ENCODE results near the gene SNAI1. TPM values are rescaled to one million over a fixed set of nuclear protein-coding genes. Genes with fewer than 3 reads are reported as not detected.
"Not testable (repeated sequence)": the region's sequence is repeated elsewhere in the genome, so short reads cannot be mapped to it uniquely, and the experiment has no call there.

The SNAI1 gene
- total RNA-seq, 3 donors from 2014 or later: 0.78 to 4.5 (median 0.96) TPM

DNA sequence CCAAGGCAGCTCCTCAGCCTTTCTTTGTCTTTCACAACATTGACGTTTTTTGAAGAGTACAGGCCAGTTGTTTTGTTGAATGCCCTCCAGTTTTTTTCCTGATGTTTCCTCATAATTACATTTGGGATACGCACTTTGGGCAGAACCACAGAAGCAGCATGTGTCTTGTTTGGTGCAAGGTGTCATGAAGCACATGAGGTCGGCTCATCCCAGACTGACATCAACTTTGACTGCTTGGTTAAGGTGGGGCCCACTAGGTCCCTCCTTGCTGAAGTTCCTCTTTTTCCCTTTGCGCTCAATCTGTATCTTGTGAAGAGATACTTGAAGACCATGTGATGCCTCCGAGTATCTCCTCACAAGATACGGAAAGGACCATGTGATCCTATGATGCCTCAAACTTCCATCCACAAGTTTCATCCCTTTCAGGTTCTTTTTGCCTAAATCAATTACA, 10.5 kb downstream of the SNAI1 start:
- DNase-seq: no peak
- no peak for ATAC-seq

DNA sequence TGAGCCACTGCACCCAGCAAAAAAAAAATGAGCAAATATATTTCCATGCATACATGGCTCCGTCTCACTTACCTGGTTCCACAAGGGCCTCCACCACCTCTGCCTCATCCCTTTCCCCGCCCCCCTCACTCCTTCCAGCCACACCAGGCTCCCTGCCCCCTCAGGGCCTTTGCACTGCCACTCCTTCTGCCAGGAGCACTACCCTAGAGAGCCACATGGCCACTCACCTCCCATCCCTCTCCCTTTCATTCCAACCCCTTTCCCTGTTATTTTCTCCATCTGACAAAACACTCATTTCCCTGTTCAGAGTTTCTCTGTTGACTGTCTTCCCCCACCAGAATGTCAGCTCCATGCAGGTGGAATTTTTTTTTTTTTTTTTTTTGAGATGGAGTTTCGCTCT, 12.8 kb downstream of the SNAI1 start:
- no peaks in the 10 kb centered on the region for H3K4me1 ChIP-seq (ENCODE audit: low read depth)
- H3K36me3 ChIP-seq (ENCODE audit: low read depth): no peaks in the 10 kb centered on the region
- TF ChIP-seq, protein P1, sequence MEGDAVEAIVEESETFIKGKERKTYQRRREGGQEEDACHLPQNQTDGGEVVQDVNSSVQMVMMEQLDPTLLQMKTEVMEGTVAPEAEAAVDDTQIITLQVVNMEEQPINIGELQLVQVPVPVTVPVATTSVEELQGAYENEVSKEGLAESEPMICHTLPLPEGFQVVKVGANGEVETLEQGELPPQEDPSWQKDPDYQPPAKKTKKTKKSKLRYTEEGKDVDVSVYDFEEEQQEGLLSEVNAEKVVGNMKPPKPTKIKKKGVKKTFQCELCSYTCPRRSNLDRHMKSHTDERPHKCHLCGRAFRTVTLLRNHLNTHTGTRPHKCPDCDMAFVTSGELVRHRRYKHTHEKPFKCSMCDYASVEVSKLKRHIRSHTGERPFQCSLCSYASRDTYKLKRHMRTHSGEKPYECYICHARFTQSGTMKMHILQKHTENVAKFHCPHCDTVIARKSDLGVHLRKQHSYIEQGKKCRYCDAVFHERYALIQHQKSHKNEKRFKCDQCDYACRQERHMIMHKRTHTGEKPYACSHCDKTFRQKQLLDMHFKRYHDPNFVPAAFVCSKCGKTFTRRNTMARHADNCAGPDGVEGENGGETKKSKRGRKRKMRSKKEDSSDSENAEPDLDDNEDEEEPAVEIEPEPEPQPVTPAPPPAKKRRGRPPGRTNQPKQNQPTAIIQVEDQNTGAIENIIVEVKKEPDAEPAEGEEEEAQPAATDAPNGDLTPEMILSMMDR (IDR thresholded peaks at IDR 0.05): no peak
- intact Hi-C loops (cut with DNase I, micrococcal nuclease): no loop called here
- DNase-seq: no peak
- no peaks in the 10 kb centered on the region for H3K9me3 ChIP-seq
- no peak overlapping the region for H3K4me3 ChIP-seq
- no peak for ATAC-seq

More for the DNA sequence above, 10.5 kb downstream of the SNAI1 start:
- Histone ChIP-seq H3K4me1 (ENCODE audit: low read depth) (no peaks in the 10 kb centered on the region), H3K9me3 (no peaks in the 10 kb centered on the region), H3K4me3 (no peak overlapping the region), H3K36me3 (ENCODE audit: low read depth) (no peaks in the 10 kb centered on the region)
- TF ChIP-seq, protein P1 (IDR thresholded peaks at IDR 0.05): no peak
- intact Hi-C loops (cut with DNase I, micrococcal nuclease): no loop called here

DNA sequence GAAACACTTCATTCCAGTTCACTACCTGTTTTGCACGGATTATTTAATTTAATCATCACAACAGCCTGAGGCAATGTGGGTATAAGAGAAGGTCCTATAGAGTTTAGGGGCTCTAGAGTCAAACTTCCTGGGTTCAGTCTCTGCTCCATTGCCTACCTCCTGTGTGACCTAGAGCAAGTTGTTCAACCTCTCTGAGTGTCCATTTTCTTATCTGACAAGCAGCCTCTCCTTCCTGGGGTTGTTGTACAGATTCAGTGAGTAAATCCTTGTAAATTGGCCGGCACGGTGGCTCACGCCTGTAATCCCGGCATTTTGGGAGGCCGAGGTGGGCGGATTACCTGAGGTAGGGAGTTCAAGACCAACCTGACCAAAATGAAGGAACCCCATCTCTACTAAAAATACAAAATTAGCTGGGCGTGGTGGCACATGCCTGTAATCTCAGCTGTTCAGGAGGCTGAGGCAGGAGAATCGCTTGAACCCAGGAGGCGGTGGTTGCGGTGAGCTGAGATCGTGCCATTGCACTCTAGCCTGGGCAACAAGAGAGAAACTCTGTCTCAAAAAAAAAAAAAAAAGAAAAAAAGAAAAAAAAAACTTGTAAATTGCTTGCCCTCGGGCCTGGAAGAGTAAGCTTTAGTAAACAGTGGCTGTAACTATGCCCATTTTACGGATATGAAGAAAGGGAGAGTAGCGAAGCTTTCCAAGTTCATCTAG, 15.9 kb downstream of the SNAI1 start:
- intact Hi-C loops (cut with DNase I, micrococcal nuclease); ATAC-seq; DNase-seq; H3K4me1 ChIP-seq (ENCODE audit: low read depth); H3K36me3 ChIP-seq (ENCODE audit: low read depth); H3K9me3 ChIP-seq; H3K4me3 ChIP-seq: not testable (repeated sequence)

DNA sequence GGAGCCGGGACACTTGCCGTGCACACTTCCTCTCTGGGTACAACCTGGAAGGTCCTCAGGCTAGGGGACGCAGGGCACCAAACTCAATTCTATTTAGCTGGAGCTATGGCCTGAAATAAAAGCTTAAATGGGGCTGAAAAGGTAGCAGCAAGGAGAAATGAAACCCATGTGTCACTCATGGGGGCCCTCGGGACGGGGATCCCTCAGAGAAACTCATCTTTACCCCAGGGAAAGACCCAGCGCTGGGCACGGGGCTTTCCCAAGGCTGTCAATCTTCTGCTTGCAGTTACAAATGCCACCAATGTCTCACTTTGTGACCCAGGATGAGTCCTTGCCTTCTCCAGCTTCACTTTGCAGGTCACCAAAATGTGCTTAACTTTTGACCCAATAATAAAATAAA, 16.5 kb downstream of the SNAI1 start:
- DNase-seq: no peak
- no peak overlapping the region for H3K4me3 ChIP-seq
- no peaks in the 10 kb centered on the region for H3K9me3 ChIP-seq
- no peaks in the 10 kb centered on the region for H3K36me3 ChIP-seq (ENCODE audit: low read depth)
- H3K4me1 ChIP-seq (ENCODE audit: low read depth): no peaks in the 10 kb centered on the region
- intact Hi-C loops (cut with DNase I, micrococcal nuclease): no loop called here
- no peak for ATAC-seq
- TF ChIP-seq, protein P1 (IDR thresholded peaks at IDR 0.05): no peak

DNA sequence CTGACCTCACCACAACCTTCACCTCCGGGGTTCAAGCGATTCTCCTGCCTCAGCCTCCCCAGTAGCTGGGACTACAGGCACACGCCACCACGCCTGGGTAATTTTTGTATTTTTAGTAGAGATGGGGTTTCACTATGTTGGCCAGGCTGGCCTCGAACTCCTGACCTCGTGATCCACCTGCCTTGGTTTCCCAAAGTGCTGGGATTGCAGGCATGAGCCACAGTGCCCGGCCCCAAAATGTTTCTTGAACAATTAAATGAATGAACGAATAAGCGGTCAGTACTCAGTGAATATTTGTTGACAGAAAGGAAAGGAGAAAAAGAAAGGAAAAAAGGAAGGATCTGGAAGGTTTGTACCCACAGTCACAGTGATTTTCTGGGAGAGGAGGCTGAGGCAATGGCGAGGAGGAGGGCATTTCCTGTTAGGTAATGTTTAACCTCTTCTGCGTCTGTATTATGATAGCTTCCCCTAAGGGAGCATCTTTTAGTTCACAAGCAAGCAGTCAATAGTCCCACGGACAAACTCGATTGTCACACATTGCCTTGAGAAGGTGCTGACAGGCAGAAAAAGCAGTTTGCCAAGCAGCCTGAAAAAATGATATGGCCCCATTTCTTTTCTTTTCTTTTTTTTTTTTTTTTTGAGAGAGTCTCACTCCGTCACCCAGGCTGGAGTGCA, 17.9 kb downstream of the SNAI1 start:
- H3K36me3 ChIP-seq (ENCODE audit: low read depth); intact Hi-C loops (cut with DNase I, micrococcal nuclease); H3K4me1 ChIP-seq (ENCODE audit: low read depth); ATAC-seq; H3K4me3 ChIP-seq; DNase-seq; H3K9me3 ChIP-seq: not testable (repeated sequence)

DNA sequence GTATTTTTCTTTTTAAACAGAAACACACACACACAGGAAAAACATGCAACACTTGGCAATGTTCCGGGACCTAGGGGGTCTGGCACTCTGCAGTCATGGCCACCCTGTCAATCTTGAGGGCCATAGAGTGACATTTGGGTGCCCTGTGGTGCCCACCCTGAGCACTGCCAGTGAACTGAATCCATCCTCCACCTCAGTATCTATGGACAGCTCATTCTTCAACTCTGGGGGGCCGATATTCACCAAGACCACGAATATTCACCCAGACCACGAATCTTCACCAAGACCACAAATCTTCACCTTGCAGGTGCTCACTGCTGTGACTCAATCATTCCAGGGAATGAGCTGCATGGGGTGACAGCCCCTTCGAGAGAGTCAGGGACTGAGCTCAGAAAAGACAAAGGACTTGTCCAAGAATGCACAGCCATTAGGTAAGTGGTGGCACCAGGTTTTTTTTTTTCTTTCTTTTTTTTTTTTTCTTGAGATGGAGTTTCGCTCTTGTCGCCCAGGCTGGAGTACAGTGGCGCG, 19.1 kb downstream of the SNAI1 start:
- intact Hi-C loops (cut with DNase I, micrococcal nuclease): no loop called here
- H3K36me3 ChIP-seq (ENCODE audit: low read depth): no peaks in the 10 kb centered on the region
- ATAC-seq (no peak), DNase-seq (no peak)
- TF ChIP-seq, protein P1 (IDR thresholded peaks at IDR 0.05): no peak
- H3K4me3 ChIP-seq: no peak overlapping the region
- H3K4me1 ChIP-seq (ENCODE audit: low read depth): no peaks in the 10 kb centered on the region
- no peaks in the 10 kb centered on the region for H3K9me3 ChIP-seq
